ENCODE data around the gene HOXD4.

HOXD4 gene

GRCh38 chr2:176126929-176127773 lies 24.2 kb upstream of the HOXD4 start:
- no peak for DNase-seq (ENCODE audit: low read depth in 2 of 2)

GRCh38 chr2:176127774-176128072 lies 23.6 kb upstream of the HOXD4 start:
- no peak for DNase-seq (ENCODE audit: low read depth in 2 of 2)

GRCh38 chr2:176128172-176128981 lies 23.0 kb upstream of the HOXD4 start:
- DNase-seq (ENCODE audit: low read depth in 2 of 2) = no peak

GRCh38 chr2:176128982-176129796 lies 22.2 kb upstream of the HOXD4 start, which contains the start of gene HOXD8:
Gene HOXD8 (plus strand): TSS chr2:176129705. CDS start chr2:176130367, 662 bp downstream.
- peak; percentile 87 to 88 for DNase-seq (ENCODE audit: low read depth in 2 of 2)

- no peak for DNase-seq (ENCODE audit: low read depth in 2 of 2)
Observed at GRCh38 chr2:176129813-176130146, 21.6 kb upstream of the HOXD4 start.

GRCh38 chr2:176130147-176130956 lies 21.0 kb upstream of the HOXD4 start:
- DNase-seq (ENCODE audit: low read depth in 2 of 2) = peak; percentile 94 to 96

GRCh38 chr2:176130957-176131847 lies 20.1 kb upstream of the HOXD4 start:
- DNase-seq (ENCODE audit: low read depth in 2 of 2) = no peak

- no peak for DNase-seq (ENCODE audit: low read depth in 2 of 2)
Observed at GRCh38 chr2:176131848-176132158, 19.5 kb upstream of the HOXD4 start.

GRCh38 chr2:176132205-176133171 lies 18.9 kb upstream of the HOXD4 start:
- peak in 1 of 2 experiments; percentile 67 for DNase-seq (ENCODE audit: low read depth in 2 of 2)

- DNase-seq (ENCODE audit: low read depth in 2 of 2) = no peak
Observed at GRCh38 chr2:176133389-176133788, 18.0 kb upstream of the HOXD4 start.

GRCh38 chr2:176134035-176134434 lies 17.3 kb upstream of the HOXD4 start:
- DNase-seq (ENCODE audit: low read depth in 2 of 2) = no peak

- no peak for DNase-seq (ENCODE audit: low read depth in 2 of 2)
Observed at GRCh38 chr2:176135035-176135440, 16.3 kb upstream of the HOXD4 start.

GRCh38 chr2:176136374-176137251 lies 14.7 kb upstream of the HOXD4 start:
- peak in 1 of 2 experiments; percentile 70 for DNase-seq (ENCODE audit: low read depth in 2 of 2)

GRCh38 chr2:176137252-176137580 lies 14.1 kb upstream of the HOXD4 start:
- no peak for DNase-seq (ENCODE audit: low read depth in 2 of 2)

- DNase-seq (ENCODE audit: low read depth in 2 of 2) = no peak
Observed at GRCh38 chr2:176137906-176138305, 13.4 kb upstream of the HOXD4 start.

GRCh38 chr2:176138526-176138922 lies 12.8 kb upstream of the HOXD4 start:
- no peak for DNase-seq (ENCODE audit: low read depth in 2 of 2)

GRCh38 chr2:176138923-176139660 lies 12.3 kb upstream of the HOXD4 start:
- DNase-seq (ENCODE audit: low read depth in 2 of 2) = no peak
